Measurements from ENCODE around the gene CCDC149.

GRCh38 chr4:24881508-24882196, 31.2 kb downstream of the CCDC149 start:
- TF ChIP-seq POLR2AphosphoS5 (IDR thresholded peaks at IDR 0.05; ENCODE audit: borderline replicate concordance, low read depth, low read length) (no peak), EZH2 (IDR thresholded peaks at IDR 0.05) (no peak)

Data from SK-N-MC (cell line).